ENCODE results near the gene ARHGAP20. TPM values are rescaled to one million over a fixed set of nuclear protein-coding genes. Genes with fewer than 3 reads are reported as not detected.

Gene ARHGAP20
- total and polyA plus RNA-seq, 8 donors = 4.4 to 47.8 (median 41.8) TPM

DNA sequence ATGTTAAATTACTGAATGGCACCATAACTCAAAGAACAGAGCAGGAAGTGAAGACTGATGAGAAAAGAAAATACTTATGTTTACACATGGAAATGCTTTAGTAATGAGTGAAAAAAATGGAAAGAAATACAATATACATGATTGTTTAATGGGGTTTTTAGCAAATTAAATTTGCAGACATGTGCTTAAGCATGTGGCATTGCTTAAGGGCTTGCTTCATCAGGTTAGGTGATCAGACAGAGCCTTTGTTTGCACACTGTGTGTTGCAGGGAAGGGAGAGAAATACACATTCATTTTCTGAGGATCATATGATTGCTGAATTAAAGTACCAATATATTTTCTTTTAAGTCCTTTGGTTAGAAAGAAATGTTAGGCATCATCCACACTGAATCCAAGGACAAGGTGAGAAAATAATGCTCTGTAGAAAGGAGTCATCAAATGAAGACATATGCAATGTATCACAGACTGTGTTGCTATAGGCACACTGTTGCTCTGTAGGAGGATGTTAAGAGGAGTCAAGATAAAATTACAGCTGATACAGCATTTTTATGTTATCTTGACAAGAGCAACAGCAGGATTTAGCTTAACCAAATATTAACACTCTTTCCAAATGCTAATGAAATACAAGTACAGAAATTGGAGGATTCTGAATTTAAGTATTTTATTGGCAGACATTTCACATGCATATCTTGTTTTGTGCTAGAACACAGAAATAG is 23.4 kb upstream of the ARHGAP20 start:
- TF ChIP-seq, protein P1, sequence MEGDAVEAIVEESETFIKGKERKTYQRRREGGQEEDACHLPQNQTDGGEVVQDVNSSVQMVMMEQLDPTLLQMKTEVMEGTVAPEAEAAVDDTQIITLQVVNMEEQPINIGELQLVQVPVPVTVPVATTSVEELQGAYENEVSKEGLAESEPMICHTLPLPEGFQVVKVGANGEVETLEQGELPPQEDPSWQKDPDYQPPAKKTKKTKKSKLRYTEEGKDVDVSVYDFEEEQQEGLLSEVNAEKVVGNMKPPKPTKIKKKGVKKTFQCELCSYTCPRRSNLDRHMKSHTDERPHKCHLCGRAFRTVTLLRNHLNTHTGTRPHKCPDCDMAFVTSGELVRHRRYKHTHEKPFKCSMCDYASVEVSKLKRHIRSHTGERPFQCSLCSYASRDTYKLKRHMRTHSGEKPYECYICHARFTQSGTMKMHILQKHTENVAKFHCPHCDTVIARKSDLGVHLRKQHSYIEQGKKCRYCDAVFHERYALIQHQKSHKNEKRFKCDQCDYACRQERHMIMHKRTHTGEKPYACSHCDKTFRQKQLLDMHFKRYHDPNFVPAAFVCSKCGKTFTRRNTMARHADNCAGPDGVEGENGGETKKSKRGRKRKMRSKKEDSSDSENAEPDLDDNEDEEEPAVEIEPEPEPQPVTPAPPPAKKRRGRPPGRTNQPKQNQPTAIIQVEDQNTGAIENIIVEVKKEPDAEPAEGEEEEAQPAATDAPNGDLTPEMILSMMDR (IDR thresholded peaks at IDR 0.05) = no peak
- no peaks in the 10 kb centered on the region for H3K36me3 ChIP-seq
- ATAC-seq (peak; percentile 33), DNase-seq (no peak)
- no peaks in the 10 kb centered on the region for H3K4me1 ChIP-seq
- H3K27ac ChIP-seq = no peak overlapping the region
- no peak overlapping the region for H3K4me3 ChIP-seq
- no peaks in the 10 kb centered on the region for H3K9me3 ChIP-seq
- intact Hi-C loops (cut with DNase I) = no loop called here
- no peaks in the 10 kb centered on the region for H3K27me3 ChIP-seq

GRCh38 chr11:110734790-110735189 is 22.6 kb upstream of the ARHGAP20 start:
- no peak overlapping the region for H3K4me3 ChIP-seq
- H3K36me3 ChIP-seq = no peaks in the 10 kb centered on the region
- no peaks in the 10 kb centered on the region for H3K4me1 ChIP-seq
- H3K27ac ChIP-seq = no peak overlapping the region
- H3K27me3 ChIP-seq = no peaks in the 10 kb centered on the region
- no peak for DNase-seq
- TF ChIP-seq, protein P1 (IDR thresholded peaks at IDR 0.05) = no peak
- no peaks in the 10 kb centered on the region for H3K9me3 ChIP-seq
- peak; percentile 50 for ATAC-seq
- intact Hi-C loops (cut with DNase I) = no loop called here

- Histone ChIP-seq H3K36me3 (no peaks in the 10 kb centered on the region), H3K4me1 (no peaks in the 10 kb centered on the region), H3K27me3 (no peaks in the 10 kb centered on the region), H3K9me3 (no peaks in the 10 kb centered on the region), H3K4me3 (no peak overlapping the region), H3K27ac (no peak overlapping the region)
- TF ChIP-seq, protein P1 (IDR thresholded peaks at IDR 0.05) = no peak
- intact Hi-C loops (cut with DNase I) = no loop called here
- no peak for ATAC-seq
- DNase-seq = no peak
Observed at GRCh38 chr11:110730773-110731172, 18.5 kb upstream of the ARHGAP20 start.

DNA sequence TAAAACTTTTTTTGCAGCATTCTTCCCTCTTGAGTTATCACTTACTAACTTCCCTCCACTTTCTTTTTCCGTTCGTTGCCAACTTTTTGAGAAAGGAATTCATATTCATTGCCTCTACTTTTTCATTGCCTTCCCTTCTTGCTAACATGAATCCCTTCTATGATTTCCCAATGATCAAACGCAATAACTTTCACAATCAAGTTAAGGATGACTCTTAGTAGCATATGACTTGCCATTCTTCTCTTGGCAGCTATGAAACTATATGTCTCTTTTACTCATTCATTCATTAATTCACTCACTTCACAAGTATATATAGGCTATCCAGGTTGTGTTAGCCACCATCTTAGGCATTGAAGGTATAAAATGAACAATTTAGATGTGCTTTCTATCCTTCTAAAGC is 16.6 kb upstream of the ARHGAP20 start:
- H3K9me3 ChIP-seq = no peaks in the 10 kb centered on the region
- DNase-seq (no peak), ATAC-seq (no peak)
- no peak overlapping the region for H3K4me3 ChIP-seq
- no peaks in the 10 kb centered on the region for H3K36me3 ChIP-seq
- no peak overlapping the region for H3K27ac ChIP-seq
- TF ChIP-seq, protein P1 (IDR thresholded peaks at IDR 0.05) = no peak
- no peaks in the 10 kb centered on the region for H3K27me3 ChIP-seq
- no peaks in the 10 kb centered on the region for H3K4me1 ChIP-seq
- intact Hi-C loops (cut with DNase I) = no loop called here

GRCh38 chr11:110728476-110728875 is 16.2 kb upstream of the ARHGAP20 start:
- intact Hi-C loops (cut with DNase I) = no loop called here
- DNase-seq (no peak), ATAC-seq (no peak)
- Histone ChIP-seq H3K36me3 (no peaks in the 10 kb centered on the region), H3K27me3 (no peaks in the 10 kb centered on the region), H3K27ac (no peak overlapping the region), H3K9me3 (no peaks in the 10 kb centered on the region), H3K4me1 (no peaks in the 10 kb centered on the region), H3K4me3 (no peak overlapping the region)
- TF ChIP-seq, protein P1 (IDR thresholded peaks at IDR 0.05) = no peak

Measured in left lung (tissue), 10 donors.